DOHH2 (cell line): ENCODE results near the gene CHD6.

ENCODE experiments used
- CTCF ChIP-seq: fragments of 200-600 bp; sonication (generic); IDR thresholded peaks from one replicate; pipeline ENCODE4 v1.5.1; 2014; ENCODE audit warnings: antibody characterized with exemption, mild to moderate bottlenecking, low read depth, low read length; ENCODE audit not compliant: poor library complexity, severe bottlenecking
- EZH2phosphoT487 ChIP-seq: fragments of 200-600 bp; sonication (generic); IDR thresholded peaks from 2 replicates; pipeline ENCODE4 v1.6.1; 2017; ENCODE audit warnings: borderline replicate concordance, mild to moderate bottlenecking, antibody characterized with exemption, low read length, moderate library complexity, mixed read lengths

- TF ChIP-seq CTCF (no peak), EZH2phosphoT487 (no peak)
Measured at GRCh38 chr20:41467220-41467619, 151.0 kb downstream of the CHD6 start.
